Transverse colon (tissue), 3 donors: Measurements from ENCODE around the gene RPTN.

Source experiments
- CTCF ChIP-seq, 5 experiments: fragments of 200-600 bp in 3 of 5; fragments of 450-650 bp in 2 of 5; sonication (generic) in 3 of 5; IDR thresholded peaks; 1 replicate in 2 of 5; 2 replicates in 3 of 5; pipeline ENCODE4 v1.5.1; 2016 to 2017; ENCODE audit warnings: antibody characterized with exemption in 5 of 5, inconsistent platforms in 3 of 5, mild to moderate bottlenecking in 2 of 5, moderate library complexity in 1 of 5
- POLR2A ChIP-seq: fragments of 450-650 bp; IDR thresholded peaks from one replicate; pipeline ENCODE4 v1.6.1; 2016; ENCODE audit warnings: antibody characterized with exemption, mild to moderate bottlenecking, moderate library complexity

- TF ChIP-seq CTCF (IDR thresholded peaks at IDR 0.05) (no peak), POLR2A (no peak)
Observed at GRCh38 chr1:152182431-152182830, 23.4 kb upstream of the RPTN start.
